Neural progenitor cell (in vitro differentiated cells): Measurements from ENCODE around the gene NHLRC1. TPM values are rescaled to one million over a fixed set of nuclear protein-coding genes. Genes with fewer than 3 reads are reported as not detected.

Experiments used
- DNase-seq: peaks from one replicate; pipeline ENCODE4 v3.0.0-alpha.2; 2016; ENCODE audit warnings: low spot score
- H2AFZ ChIP-seq: fragments of 200-600 bp; sonication (generic); replicated peaks from 2 replicates; pipeline ENCODE4 v1.6.1; 2016; ENCODE audit warnings: antibody characterized with exemption
- H3F3A ChIP-seq: fragments of 200-600 bp; sonication (generic); 2 replicates; pipeline ENCODE4 v1.6.1; 2016; ENCODE audit warnings: antibody characterized with exemption, low read depth
- H3K27ac ChIP-seq: fragments of 200-600 bp; sonication (generic); 2 replicates; pipeline ENCODE4 v1.5.1; 2016; ENCODE audit warnings: mild to moderate bottlenecking
- H3K27me3 ChIP-seq: fragments of 200-600 bp; sonication (generic); 2 replicates; pipeline ENCODE4 v1.6.1; 2016; ENCODE audit warnings: mild to moderate bottlenecking, moderate library complexity
- H3K36me3 ChIP-seq: fragments of 200-600 bp; sonication (generic); 2 replicates; pipeline ENCODE4 v1.5.1; 2016
- H3K4me1 ChIP-seq: fragments of 200-600 bp; sonication (generic); 2 replicates; pipeline ENCODE4 v1.6.1; 2016; ENCODE audit warnings: mixed run types
- H3K4me2 ChIP-seq: fragments of 200-600 bp; sonication (generic); 2 replicates; pipeline ENCODE4 v1.6.1; 2016
- H3K4me3 ChIP-seq: fragments of 200-600 bp; sonication (generic); 2 replicates; pipeline ENCODE4 v1.5.1; 2016
- H3K79me2 ChIP-seq: fragments of 200-600 bp; sonication (generic); 2 replicates; pipeline ENCODE4 v1.6.1; 2016; ENCODE audit warnings: low read depth
- H3K9ac ChIP-seq: fragments of 200-600 bp; sonication (generic); 2 replicates; pipeline ENCODE4 v1.6.1; 2016
- H3K9me3 ChIP-seq: fragments of 200-600 bp; sonication (generic); 2 replicates; pipeline ENCODE4 v1.5.1; 2016; ENCODE audit warnings: low read depth
- H4K20me1 ChIP-seq: fragments of 200-600 bp; sonication (generic); 2 replicates; pipeline ENCODE4 v1.6.1; 2016; ENCODE audit warnings: low read depth
- H3K27ac Mint-ChIP-seq: 3 replicates; pipeline ENCODE4 v1.8.0; 2021; ENCODE audit warnings: mixed read lengths
- H3K27me3 Mint-ChIP-seq: 2 replicates; pipeline ENCODE4 v1.8.0; 2022; ENCODE audit warnings: low read depth, mild to moderate bottlenecking, inconsistent platforms, moderate library complexity, mixed read lengths; ENCODE audit not compliant: insufficient read depth
- H3K36me3 Mint-ChIP-seq: 3 replicates; pipeline ENCODE4 v1.8.0; 2021; ENCODE audit warnings: mixed read lengths
- H3K4me1 Mint-ChIP-seq: 3 replicates; pipeline ENCODE4 v1.8.0; 2021; ENCODE audit warnings: mixed read lengths
- H3K4me3 Mint-ChIP-seq: 3 replicates; pipeline ENCODE4 v1.8.0; 2021; ENCODE audit warnings: mild to moderate bottlenecking, moderate library complexity, mixed read lengths
- H3K9me3 Mint-ChIP-seq: 3 replicates; pipeline ENCODE4 v1.8.0; 2020; ENCODE audit warnings: mixed read lengths
- EZH2 ChIP-seq: fragments of 200-600 bp; sonication (generic); IDR thresholded peaks from 2 replicates; pipeline ENCODE4 v1.6.1; 2017; ENCODE audit warnings: antibody characterized with exemption, mild to moderate bottlenecking, moderate library complexity
- EZH2phosphoT487 ChIP-seq: fragments of 200-600 bp; sonication (generic); IDR thresholded peaks from 2 replicates; pipeline ENCODE4 v1.6.1; 2017; ENCODE audit warnings: antibody characterized with exemption
- total RNA-seq: library from RNA; depleted of rRNA; stranded (reverse); fragments of >200 nt; gene quantifications from 2 replicates; pipeline ENCODE4 v1.2.3, GENCODE V29; 2015; ENCODE audit warnings: low replicate concordance
- TF ChIP-seq, protein P1 (sequence below): fragments of 200-600 bp; sonication (generic); IDR thresholded peaks from 2 replicates; pipeline ENCODE4 v1.5.1; 2017; ENCODE audit warnings: antibody characterized with exemption, mild to moderate bottlenecking

NHLRC1 gene
- total RNA-seq, 1 donor from 2014 or later, result not detected

DNA sequence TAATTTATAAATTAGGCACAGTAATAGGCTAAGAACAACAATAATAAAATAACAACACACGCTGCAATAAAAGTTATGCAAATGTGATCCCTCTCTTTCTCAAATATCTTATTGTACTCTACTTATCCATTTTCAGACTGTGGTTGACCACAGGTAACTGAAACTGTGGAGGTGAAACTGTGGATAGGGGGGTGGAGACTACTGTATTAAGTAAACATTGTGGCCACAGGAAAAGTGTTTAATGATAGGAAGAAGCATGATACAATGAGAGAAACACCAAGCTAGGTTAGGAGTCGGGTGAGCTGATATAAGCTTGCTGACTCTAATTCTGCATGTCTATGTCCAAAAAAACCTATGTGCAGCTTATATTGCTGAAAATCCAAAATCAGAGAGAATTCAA, 23.0 kb downstream of the NHLRC1 start:
- H3K9me3 ChIP-seq, result no peaks in the 10 kb centered on the region
- no peaks in the 10 kb centered on the region for H3K79me2 ChIP-seq
- no peak overlapping the region for H3K27ac ChIP-seq
- no peak overlapping the region for H3K27ac Mint-ChIP-seq
- no peaks in the 10 kb centered on the region for H3K27me3 ChIP-seq
- H3K36me3 Mint-ChIP-seq, result no peaks in the 10 kb centered on the region
- no peak overlapping the region for H3K4me2 ChIP-seq
- no peak overlapping the region for H3K4me3 Mint-ChIP-seq
- H3K4me1 ChIP-seq, result peaks cover 14% of the 10 kb centered on the region
- DNase-seq, result no peak
- H3K4me1 Mint-ChIP-seq, result no peaks in the 10 kb centered on the region
- H3K36me3 ChIP-seq, result no peaks in the 10 kb centered on the region
- TF ChIP-seq EZH2phosphoT487 (no peak), EZH2 (no peak)
- TF ChIP-seq, protein P1, sequence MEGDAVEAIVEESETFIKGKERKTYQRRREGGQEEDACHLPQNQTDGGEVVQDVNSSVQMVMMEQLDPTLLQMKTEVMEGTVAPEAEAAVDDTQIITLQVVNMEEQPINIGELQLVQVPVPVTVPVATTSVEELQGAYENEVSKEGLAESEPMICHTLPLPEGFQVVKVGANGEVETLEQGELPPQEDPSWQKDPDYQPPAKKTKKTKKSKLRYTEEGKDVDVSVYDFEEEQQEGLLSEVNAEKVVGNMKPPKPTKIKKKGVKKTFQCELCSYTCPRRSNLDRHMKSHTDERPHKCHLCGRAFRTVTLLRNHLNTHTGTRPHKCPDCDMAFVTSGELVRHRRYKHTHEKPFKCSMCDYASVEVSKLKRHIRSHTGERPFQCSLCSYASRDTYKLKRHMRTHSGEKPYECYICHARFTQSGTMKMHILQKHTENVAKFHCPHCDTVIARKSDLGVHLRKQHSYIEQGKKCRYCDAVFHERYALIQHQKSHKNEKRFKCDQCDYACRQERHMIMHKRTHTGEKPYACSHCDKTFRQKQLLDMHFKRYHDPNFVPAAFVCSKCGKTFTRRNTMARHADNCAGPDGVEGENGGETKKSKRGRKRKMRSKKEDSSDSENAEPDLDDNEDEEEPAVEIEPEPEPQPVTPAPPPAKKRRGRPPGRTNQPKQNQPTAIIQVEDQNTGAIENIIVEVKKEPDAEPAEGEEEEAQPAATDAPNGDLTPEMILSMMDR, result no peak
- H2AFZ ChIP-seq, result peak overlapping the region; percentile 36
- no peaks in the 10 kb centered on the region for H3F3A ChIP-seq
- H3K9me3 Mint-ChIP-seq, result no peaks in the 10 kb centered on the region
- H3K4me3 ChIP-seq, result no peak overlapping the region
- no peaks in the 10 kb centered on the region for H4K20me1 ChIP-seq
- H3K9ac ChIP-seq, result no peak overlapping the region
- peaks cover 5% of the 10 kb centered on the region for H3K27me3 Mint-ChIP-seq

DNA sequence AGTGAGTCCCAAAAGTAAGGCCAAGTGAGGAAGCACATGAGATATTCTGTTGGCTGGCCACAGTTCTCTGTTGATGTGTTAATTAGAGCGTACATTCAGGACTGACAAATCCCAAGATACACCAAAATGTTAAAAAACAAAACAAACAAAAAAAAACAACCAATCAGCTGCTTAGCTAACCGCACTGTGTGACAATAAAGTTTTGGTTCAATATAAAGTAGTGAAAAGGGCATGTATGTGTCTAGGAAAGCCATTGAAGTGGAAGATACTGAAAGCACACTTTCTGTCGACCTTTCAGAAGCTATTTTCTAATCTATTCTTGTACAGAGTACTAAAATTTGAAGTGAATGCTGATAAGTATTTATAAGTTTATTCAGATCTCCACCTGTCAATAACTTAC, 26.1 kb downstream of the NHLRC1 start:
- no peak overlapping the region for H2AFZ ChIP-seq
- Mint-ChIP-seq H3K27ac (no peak overlapping the region), H3K4me1 (no peaks in the 10 kb centered on the region), H3K27me3 (peaks cover 4% of the 10 kb centered on the region), H3K4me3 (no peak overlapping the region), H3K36me3 (no peaks in the 10 kb centered on the region), H3K9me3 (no peaks in the 10 kb centered on the region)
- no peaks in the 10 kb centered on the region for H3K9me3 ChIP-seq
- H3K4me1 ChIP-seq, result peaks cover 14% of the 10 kb centered on the region
- H4K20me1 ChIP-seq, result no peaks in the 10 kb centered on the region
- no peak overlapping the region for H3K4me3 ChIP-seq
- no peaks in the 10 kb centered on the region for H3K36me3 ChIP-seq
- no peak overlapping the region for H3K27ac ChIP-seq
- H3F3A ChIP-seq, result no peaks in the 10 kb centered on the region
- TF ChIP-seq, protein P1, result no peak
- TF ChIP-seq EZH2 (no peak), EZH2phosphoT487 (no peak)
- H3K27me3 ChIP-seq, result no peaks in the 10 kb centered on the region
- no peak for DNase-seq
- no peak overlapping the region for H3K4me2 ChIP-seq
- no peaks in the 10 kb centered on the region for H3K79me2 ChIP-seq
- H3K9ac ChIP-seq, result no peak overlapping the region

DNA sequence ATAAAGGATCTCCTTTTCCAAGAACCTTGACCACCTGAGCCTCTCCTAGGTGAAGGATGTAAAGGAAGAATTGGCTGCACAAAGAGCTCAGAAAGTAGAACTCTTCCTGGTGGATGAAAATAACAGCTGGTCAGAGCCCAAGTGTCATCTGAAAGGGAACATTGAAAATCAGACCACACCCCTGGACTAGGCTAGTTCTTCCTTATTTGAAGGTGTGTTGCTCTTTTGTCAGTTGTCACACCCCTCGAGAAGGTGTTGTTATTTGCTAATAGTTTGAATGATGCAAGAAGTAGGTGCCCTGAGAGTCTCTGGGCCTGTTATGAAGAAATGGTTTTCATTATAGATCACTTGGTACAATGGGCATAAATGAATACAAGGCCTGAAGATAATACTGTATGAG, 31.1 kb downstream of the NHLRC1 start:
- Histone ChIP-seq H3K27me3 (no peaks in the 10 kb centered on the region), H3K4me2 (no peak overlapping the region), H3K27ac (no peak overlapping the region), H4K20me1 (no peaks in the 10 kb centered on the region), H3K4me1 (peaks cover 5% of the 10 kb centered on the region), H3K4me3 (no peak overlapping the region), H3K9me3 (no peaks in the 10 kb centered on the region), H3F3A (no peaks in the 10 kb centered on the region), H3K36me3 (no peaks in the 10 kb centered on the region), H3K9ac (no peak overlapping the region), H3K79me2 (no peaks in the 10 kb centered on the region), H2AFZ (no peak overlapping the region)
- no peak overlapping the region for H3K4me3 Mint-ChIP-seq
- TF ChIP-seq EZH2phosphoT487 (no peak), EZH2 (no peak)
- TF ChIP-seq, protein P1, result no peak
- H3K36me3 Mint-ChIP-seq, result no peaks in the 10 kb centered on the region
- no peak for DNase-seq
- no peak overlapping the region for H3K27ac Mint-ChIP-seq
- peaks cover 2% of the 10 kb centered on the region for H3K27me3 Mint-ChIP-seq
- no peaks in the 10 kb centered on the region for H3K4me1 Mint-ChIP-seq
- peaks cover 7% of the 10 kb centered on the region for H3K9me3 Mint-ChIP-seq
